ENCODE measurements around the gene LSAMP. TPM values are rescaled to one million over a fixed set of nuclear protein-coding genes. Genes with fewer than 3 reads are reported as not detected.

The LSAMP gene
- total RNA-seq, 1 experiment from 2014 or later, result 0.10 TPM

DNA sequence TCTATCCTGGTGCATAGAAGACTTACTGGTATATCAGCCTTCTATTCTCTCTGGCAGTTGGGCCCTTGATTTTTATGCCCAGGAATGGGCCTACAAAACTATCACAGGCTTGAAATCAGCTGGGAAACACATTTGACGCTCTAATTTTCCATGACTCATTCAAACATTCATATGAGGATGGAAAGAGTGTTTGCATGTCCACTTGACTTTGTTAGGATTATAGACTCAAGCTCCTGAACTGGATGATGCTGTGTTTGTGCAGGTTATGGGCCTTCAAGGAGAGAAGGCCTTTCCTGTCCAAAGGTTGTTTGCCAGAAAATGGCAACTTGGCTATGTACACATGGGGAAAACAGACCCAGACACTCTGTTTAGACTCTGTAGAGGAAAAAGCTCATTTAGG lies 602.1 kb downstream of the LSAMP start:
- DNase-seq (ENCODE audit: low spot score), result no peak

- no peak for DNase-seq (ENCODE audit: low spot score)
Measured at GRCh38 chr3:115839246-115839645, 606.0 kb downstream of the LSAMP start.

- DNase-seq (ENCODE audit: low spot score), result no peak
Measured at GRCh38 chr3:115838786-115839185, 606.5 kb downstream of the LSAMP start.

- peak; percentile 27 for DNase-seq (ENCODE audit: low spot score)
Measured at GRCh38 chr3:115836944-115837343, 608.3 kb downstream of the LSAMP start.

DNA sequence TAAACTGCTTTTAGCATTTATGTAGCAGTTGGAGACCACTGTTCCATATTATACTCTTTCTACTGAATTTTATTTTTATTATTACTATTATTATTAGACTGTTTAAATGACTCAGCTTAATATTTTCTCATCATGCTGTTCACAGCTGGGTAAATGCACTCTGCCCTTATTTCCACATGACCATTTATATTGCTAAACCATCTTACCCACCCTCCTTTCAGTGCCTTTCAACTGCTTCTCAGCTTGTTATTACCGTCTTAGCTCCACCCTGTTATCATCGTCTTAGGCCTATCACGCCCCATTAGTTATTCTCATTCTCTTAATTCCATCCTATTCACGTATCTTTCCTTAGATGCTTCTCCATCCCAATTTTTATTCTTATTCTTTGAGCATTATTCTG lies 609.3 kb downstream of the LSAMP start:
- DNase-seq (ENCODE audit: low spot score), result no peak

DNA sequence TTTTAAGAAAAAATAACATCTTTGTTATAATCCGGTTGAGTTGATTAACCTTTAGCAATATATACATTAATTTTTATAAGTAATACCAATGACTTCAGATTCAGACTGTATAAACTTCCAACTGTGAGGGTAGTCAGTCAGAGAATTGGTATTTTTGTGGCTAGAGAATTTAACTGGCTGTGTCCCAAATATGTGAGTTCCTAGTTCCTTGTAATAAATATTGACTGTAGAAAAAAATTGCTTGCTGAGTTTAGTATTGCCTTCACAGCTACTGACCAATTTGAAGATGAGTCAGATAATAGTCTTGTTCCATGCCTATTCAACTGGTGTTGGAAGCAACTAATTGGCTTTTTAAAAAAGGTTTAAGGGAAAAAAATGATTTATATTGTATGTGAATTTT lies 611.2 kb downstream of the LSAMP start:
- peak; percentile 75 for DNase-seq (ENCODE audit: low spot score)

- DNase-seq (ENCODE audit: low spot score), result no peak
Measured at GRCh38 chr3:115833074-115833473, 612.2 kb downstream of the LSAMP start.

- no peak for DNase-seq (ENCODE audit: low spot score)
Measured at GRCh38 chr3:115832265-115832664, 613.0 kb downstream of the LSAMP start.

DNA sequence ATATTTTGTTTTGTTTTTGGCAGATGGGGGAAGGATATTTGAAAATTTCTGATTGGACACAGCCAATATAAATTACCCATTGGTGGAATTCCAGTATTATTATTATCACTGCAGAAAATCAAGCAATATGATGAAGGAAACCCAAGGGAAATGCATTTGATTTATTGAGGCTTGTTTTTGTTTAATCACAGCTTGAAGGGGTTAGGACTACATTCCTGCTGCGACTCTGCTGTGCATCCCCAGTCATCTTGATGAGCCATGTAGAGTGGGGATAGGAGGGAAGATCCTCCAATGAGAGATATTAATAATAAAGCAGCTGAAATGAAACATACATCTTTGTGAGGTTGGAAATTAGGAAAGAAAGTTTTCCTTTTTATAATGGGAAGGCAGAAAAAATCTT lies 613.4 kb downstream of the LSAMP start:
- DNase-seq (ENCODE audit: low spot score), result no peak

DNA sequence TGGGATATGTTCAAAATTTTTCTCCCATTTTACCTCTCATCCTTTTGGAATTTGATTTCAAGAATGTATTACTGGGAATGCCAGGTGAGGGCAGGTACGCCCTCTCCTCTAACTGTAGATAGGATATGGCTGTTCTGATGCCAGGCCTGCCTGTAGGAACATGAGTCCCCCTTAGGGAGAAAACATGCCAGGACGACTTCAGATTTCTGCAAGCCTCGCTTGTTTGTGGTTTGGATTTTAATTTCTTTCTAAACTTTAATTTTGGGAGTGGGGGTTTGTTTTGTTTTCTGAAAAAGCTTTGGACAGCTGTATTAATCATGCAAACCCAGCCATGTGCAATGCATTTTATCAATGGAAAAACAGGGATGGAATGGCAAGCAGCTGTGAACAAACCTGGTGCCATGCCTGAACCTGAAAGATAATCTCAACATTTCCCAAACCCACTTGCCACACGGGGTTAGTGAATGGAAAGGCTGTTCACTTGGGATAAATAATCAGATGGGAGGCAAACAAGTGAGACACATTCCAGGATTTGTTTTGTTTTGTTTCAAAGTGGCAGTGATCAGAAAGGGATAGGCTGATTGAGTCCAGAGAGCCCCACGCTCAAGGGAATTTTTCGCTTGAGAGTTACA lies 614.4 kb downstream of the LSAMP start:
- DNase-seq (ENCODE audit: low spot score), result no peak

GRCh38 chr3:115828401-115828800 lies 616.9 kb downstream of the LSAMP start:
- no peak for DNase-seq (ENCODE audit: low spot score)

- no peak for DNase-seq (ENCODE audit: low spot score)
Measured at GRCh38 chr3:115827495-115827894, 617.8 kb downstream of the LSAMP start.

- DNase-seq (ENCODE audit: low spot score), result peak; percentile 76
Measured at GRCh38 chr3:115825046-115825445, 620.2 kb downstream of the LSAMP start.

DNA sequence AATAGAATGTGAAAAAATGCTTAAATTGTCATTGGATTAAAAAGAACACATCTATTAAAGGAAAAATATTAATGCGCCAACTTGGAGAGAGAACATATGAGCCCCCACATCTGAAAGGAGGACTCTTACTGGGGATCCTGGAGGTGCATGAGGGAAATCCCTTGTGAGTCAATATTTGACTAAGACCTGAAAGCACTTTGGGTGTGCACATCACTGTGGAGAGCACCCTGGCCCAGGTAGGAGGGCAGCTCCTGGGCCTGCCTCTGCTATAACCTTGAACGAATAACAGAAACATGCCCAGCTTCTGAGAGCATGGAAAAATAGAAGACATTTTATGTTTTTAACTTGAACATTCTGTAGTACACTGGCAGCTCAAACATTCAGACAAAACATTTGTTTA lies 622.2 kb downstream of the LSAMP start:
- DNase-seq (ENCODE audit: low spot score), result no peak

DNA sequence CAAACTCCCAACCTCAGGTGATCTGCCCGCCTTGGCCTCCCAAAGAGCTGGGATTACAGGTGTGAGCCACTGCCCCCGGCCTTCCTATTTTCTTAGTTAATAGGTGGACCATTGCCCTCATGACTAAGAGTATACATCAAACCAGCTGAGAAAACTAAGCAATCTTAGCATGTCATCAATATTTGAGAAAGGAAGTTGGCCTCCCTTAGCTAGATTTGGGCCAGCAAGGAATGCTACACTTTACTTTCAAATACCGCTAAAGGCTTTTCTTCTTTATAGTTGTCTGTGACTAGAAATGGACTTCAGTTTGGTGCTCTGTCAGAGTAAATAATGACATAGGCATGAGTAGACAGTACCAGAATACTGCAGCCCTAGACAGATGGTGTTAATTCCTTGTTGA lies 622.7 kb downstream of the LSAMP start:
- no peak for DNase-seq (ENCODE audit: low spot score)

- DNase-seq (ENCODE audit: low spot score), result peak; percentile 84
Measured at GRCh38 chr3:115819785-115820384, 625.4 kb downstream of the LSAMP start.

DNA sequence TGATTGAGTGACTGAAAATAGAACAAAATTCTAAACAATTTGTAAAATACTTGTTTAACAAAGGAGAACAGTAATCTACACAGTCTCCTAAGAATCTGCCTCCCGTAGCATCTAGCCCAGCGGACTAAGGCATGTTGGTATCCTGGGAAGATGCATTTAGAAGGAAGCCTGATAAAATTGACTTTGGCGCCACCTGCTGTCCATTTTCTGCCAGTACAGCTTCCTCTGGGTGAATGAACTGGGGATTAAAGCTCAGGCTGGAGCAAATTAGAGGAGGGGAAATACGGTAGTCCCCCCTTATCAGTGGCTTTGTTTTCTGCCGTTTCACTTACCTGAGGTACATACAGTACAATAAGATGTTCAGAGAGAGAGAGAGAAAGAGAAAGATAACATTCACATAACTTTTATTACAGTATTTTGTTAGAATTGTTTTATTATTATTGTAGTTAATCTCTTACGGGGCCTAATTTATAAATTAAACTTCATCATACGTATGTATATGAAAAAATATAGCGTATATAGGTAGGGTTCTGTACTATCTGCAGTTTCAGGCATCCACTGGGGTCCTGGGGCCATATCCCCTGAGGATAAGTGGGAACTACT lies 630.4 kb downstream of the LSAMP start:
- peak; percentile 75 for DNase-seq (ENCODE audit: low spot score)

DNA sequence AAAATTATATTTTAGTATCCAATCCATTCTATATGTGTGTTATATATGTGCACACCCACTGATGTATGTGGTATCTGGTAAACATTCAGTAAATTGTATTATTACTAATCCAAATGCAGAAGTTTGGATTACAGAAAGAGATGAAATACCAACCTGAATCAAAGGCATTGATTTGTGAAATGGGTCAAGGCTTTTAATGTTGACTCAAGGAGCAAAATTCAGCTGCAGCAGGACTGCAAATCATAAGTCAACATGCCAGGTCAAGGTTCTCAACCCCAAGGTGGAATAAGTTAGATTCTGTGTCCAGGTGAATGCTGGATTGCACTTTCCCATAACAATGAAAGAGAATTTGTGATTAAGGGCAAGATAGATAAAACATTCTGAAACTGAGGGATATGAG lies 631.3 kb downstream of the LSAMP start:
- no peak for DNase-seq (ENCODE audit: low spot score)

GRCh38 chr3:115808816-115809215 lies 636.5 kb downstream of the LSAMP start:
- no peak for DNase-seq (ENCODE audit: low spot score)

- DNase-seq (ENCODE audit: low spot score), result no peak
Measured at GRCh38 chr3:115808244-115808643, 637.0 kb downstream of the LSAMP start.

DNA sequence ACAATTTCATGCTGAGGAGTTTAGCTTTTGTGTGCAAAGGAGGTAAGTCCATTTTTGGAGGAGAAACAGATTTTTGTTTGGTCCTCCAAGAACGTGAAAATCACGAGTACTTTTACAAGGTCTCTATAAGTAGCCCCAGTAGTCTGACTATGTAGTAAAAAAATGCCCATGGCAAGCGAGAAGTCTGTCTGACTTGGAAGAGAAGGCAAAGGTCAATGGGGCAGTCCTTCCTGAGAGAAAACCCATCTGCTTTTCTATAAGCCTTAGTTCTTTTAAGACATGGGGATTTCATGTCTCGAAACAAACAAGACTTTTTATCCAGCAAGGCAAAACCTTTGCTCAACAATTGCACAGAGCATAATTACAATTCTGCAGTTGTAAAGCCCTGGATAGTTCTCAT lies 638.8 kb downstream of the LSAMP start:
- no peak for DNase-seq (ENCODE audit: low spot score)

DNA sequence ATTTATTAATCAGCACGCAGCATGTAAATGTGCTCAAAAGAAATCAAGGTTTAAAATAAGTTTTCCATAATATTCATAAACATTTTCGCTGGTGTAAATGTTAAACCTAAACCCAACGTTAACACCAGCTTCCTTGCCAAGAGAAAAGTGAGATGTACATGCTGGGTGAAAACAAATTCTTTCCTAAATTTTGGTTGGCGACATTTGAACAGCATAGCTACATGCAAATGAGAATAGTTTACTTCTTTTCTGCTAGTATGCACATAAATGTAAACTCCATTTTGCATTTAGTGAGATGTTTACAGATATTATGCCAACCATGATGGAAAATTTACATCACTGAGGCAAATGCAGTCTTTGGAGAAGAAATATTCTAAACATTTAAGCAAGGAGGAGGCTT lies 639.8 kb downstream of the LSAMP start:
- no peak for DNase-seq (ENCODE audit: low spot score)

DNA sequence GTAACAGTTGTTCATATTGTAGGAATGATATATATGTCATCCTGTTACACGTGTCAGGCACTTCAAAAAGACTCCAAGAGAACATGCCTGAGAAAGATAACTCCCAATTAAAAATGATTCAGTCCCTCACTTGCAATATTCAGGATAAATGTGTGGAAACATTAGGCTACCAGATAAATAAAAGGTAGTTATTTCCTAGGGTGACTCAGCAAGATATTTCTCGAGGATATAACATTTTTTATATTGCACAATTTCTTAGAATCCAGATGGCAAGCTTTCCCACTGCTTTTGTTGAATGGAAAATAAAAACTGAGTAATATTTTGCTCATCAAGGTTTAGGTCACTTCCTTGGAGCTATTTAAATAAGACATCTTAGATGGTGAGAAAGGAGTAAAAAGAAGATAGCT lies 640.6 kb downstream of the LSAMP start:
- peak; percentile 90 for DNase-seq (ENCODE audit: low spot score)

- DNase-seq (ENCODE audit: low spot score), result no peak
Measured at GRCh38 chr3:115804200-115804599, 641.1 kb downstream of the LSAMP start.

All from A172 (cell line).